Neural progenitor cell (in vitro differentiated cells): ENCODE data around the gene PPIP5K1.
"Not testable (repeated sequence)": the region's sequence is repeated elsewhere in the genome, so short reads cannot be mapped to it uniquely, and the experiment has no call there.

Experiments
- EZH2 ChIP-seq: fragments of 200-600 bp; sonication (generic); IDR thresholded peaks from 2 replicates; pipeline ENCODE4 v1.6.1; 2017; ENCODE audit warnings: antibody characterized with exemption, mild to moderate bottlenecking, moderate library complexity
- TF ChIP-seq, protein P1 (sequence below): fragments of 200-600 bp; sonication (generic); IDR thresholded peaks from 2 replicates; pipeline ENCODE4 v1.5.1; 2017; ENCODE audit warnings: antibody characterized with exemption, mild to moderate bottlenecking

DNA sequence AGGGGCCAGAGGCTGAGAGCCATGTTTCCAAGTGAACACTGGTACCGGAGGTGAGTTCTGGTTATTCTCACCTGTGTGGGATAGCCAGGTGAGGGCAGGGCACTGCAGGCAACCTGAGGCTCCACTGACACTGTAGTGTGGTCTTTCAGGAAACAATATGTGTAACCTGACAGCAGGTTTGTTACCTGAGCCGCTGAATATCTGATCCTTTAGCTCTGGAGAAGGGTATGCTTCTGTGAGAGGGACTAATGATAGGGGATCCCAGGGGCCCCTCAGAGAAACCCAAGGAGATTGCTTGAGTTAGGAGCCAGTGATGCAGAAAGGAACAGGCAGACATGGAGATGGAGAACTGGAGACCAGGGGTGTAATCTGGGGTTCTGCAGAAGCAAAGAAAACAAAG, 28.7 kb upstream of the PPIP5K1 start, which contains the start of gene STRC:
- TF ChIP-seq, protein P1, sequence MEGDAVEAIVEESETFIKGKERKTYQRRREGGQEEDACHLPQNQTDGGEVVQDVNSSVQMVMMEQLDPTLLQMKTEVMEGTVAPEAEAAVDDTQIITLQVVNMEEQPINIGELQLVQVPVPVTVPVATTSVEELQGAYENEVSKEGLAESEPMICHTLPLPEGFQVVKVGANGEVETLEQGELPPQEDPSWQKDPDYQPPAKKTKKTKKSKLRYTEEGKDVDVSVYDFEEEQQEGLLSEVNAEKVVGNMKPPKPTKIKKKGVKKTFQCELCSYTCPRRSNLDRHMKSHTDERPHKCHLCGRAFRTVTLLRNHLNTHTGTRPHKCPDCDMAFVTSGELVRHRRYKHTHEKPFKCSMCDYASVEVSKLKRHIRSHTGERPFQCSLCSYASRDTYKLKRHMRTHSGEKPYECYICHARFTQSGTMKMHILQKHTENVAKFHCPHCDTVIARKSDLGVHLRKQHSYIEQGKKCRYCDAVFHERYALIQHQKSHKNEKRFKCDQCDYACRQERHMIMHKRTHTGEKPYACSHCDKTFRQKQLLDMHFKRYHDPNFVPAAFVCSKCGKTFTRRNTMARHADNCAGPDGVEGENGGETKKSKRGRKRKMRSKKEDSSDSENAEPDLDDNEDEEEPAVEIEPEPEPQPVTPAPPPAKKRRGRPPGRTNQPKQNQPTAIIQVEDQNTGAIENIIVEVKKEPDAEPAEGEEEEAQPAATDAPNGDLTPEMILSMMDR = not testable (repeated sequence)
- TF ChIP-seq EZH2 = not testable (repeated sequence)
